SK-N-MC (cell line): ENCODE measurements around the gene RFC5.

ENCODE experiments used
- EZH2 ChIP-seq: fragments of 200-600 bp; sonication (generic); IDR thresholded peaks from one replicate; pipeline ENCODE4 v1.6.1; 2017; ENCODE audit warnings: antibody characterized with exemption
- FOXP2 ChIP-seq: optimal IDR thresholded peaks from 2 replicates; pipeline ENCODE3; 2011; ENCODE audit warnings: mild to moderate bottlenecking, moderate library complexity; ENCODE audit not compliant: insufficient read depth; ENCODE audit errors: extremely low read length, control extremely low read depth

DNA sequence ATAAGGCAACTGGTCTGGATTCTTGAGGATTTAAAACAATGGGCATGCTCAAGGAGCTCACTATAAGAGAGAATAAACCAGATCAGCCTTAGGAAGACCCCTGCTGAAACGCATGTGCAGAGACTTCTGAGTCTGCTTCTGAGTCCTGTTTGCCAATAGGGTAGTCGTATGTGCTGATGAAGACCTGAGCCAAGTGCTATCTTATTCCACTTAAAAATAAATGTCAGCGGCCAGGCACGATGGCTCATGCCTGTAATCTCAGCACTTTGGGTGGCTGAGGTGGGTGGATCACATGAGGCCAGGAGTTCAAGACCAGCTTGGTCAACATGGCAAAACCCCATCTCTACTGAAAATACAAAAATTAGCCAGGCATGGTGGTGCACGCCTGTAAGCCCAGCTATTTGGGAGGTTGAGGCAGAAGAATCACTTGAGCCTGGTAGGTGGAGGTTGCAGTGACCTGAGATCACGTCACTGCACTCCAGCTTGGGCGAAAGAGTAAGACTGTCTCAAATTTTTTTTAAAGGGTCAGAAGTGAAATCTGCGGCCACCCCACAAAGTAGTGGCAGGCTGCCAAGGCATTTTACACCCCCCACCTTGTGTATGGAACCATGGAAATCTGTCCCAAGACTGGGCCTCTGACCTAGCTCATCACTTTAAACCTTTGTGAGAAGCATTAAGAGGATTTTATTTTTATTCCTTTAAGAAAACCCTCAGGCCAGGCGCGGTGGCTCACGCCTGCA is 20.3 kb downstream of the RFC5 start:
- TF ChIP-seq EZH2 (no peak), FOXP2 (no peak)
